ENCODE results near the gene ALG5.

- TF ChIP-seq TSHZ2 (CRISPR knock-in tag; IDR thresholded peaks at IDR 0.05), result no peak
- no peak for TF ChIP-seq ISL1 (CRISPR knock-in tag; IDR thresholded peaks at IDR 0.05)
- no peak for TF ChIP-seq ZNF8 (CRISPR knock-in tag; IDR thresholded peaks at IDR 0.05)
- TF ChIP-seq, protein P1, sequence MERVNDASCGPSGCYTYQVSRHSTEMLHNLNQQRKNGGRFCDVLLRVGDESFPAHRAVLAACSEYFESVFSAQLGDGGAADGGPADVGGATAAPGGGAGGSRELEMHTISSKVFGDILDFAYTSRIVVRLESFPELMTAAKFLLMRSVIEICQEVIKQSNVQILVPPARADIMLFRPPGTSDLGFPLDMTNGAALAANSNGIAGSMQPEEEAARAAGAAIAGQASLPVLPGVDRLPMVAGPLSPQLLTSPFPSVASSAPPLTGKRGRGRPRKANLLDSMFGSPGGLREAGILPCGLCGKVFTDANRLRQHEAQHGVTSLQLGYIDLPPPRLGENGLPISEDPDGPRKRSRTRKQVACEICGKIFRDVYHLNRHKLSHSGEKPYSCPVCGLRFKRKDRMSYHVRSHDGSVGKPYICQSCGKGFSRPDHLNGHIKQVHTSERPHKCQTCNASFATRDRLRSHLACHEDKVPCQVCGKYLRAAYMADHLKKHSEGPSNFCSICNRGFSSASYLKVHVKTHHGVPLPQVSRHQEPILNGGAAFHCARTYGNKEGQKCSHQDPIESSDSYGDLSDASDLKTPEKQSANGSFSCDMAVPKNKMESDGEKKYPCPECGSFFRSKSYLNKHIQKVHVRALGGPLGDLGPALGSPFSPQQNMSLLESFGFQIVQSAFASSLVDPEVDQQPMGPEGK (CRISPR knock-in tag; IDR thresholded peaks at IDR 0.05; ENCODE audit: borderline replicate concordance), result no peak
- TF ChIP-seq CSDC2 (CRISPR knock-in tag; IDR thresholded peaks at IDR 0.05), result no peak
- TF ChIP-seq, protein P2, sequence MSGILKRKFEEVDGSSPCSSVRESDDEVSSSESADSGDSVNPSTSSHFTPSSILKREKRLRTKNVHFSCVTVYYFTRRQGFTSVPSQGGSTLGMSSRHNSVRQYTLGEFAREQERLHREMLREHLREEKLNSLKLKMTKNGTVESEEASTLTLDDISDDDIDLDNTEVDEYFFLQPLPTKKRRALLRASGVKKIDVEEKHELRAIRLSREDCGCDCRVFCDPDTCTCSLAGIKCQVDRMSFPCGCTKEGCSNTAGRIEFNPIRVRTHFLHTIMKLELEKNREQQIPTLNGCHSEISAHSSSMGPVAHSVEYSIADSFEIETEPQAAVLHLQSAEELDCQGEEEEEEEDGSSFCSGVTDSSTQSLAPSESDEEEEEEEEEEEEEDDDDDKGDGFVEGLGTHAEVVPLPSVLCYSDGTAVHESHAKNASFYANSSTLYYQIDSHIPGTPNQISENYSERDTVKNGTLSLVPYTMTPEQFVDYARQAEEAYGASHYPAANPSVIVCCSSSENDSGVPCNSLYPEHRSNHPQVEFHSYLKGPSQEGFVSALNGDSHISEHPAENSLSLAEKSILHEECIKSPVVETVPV (CRISPR knock-in tag; IDR thresholded peaks at IDR 0.05), result no peak
- no peak for TF ChIP-seq ESRRG (CRISPR knock-in tag; IDR thresholded peaks at IDR 0.05)
- no peak for TF ChIP-seq ZFP30 (CRISPR knock-in tag; IDR thresholded peaks at IDR 0.05)
- no peak for TF ChIP-seq ZFP3 (CRISPR knock-in tag; IDR thresholded peaks at IDR 0.05)
- TF ChIP-seq RARB (CRISPR knock-in tag; IDR thresholded peaks at IDR 0.05), result no peak
- TF ChIP-seq, protein P3, sequence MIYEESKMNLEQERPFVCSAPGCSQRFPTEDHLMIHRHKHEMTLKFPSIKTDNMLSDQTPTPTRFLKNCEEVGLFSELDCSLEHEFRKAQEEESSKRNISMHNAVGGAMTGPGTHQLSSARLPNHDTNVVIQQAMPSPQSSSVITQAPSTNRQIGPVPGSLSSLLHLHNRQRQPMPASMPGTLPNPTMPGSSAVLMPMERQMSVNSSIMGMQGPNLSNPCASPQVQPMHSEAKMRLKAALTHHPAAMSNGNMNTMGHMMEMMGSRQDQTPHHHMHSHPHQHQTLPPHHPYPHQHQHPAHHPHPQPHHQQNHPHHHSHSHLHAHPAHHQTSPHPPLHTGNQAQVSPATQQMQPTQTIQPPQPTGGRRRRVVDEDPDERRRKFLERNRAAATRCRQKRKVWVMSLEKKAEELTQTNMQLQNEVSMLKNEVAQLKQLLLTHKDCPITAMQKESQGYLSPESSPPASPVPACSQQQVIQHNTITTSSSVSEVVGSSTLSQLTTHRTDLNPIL (CRISPR knock-in tag; IDR thresholded peaks at IDR 0.05; ENCODE audit: low read depth), result no peak
- no peak for TF ChIP-seq ZNF70 (CRISPR knock-in tag; IDR thresholded peaks at IDR 0.05)
- TF ChIP-seq PPARA (CRISPR knock-in tag; IDR thresholded peaks at IDR 0.05; ENCODE audit: borderline replicate concordance), result no peak
Measured at GRCh38 chr13:36950920-36951319, 48.2 kb downstream of the ALG5 start.

Measured in SK-N-SH treated with all-trans-retinoic acid at 6 μM for 48 hours (cell line).